ENCODE results near the gene TBL2. TPM values are rescaled to one million over a fixed set of nuclear protein-coding genes. Genes with fewer than 3 reads are reported as not detected.

TBL2 gene
- polyA plus RNA-seq, 2 of the 4 experiments (the other 2 are of a cell fraction) = 34.4 to 46.4 TPM

GRCh38 chr7:73557108-73557396 lies 21.3 kb downstream of the TBL2 start:
- DNase-seq (ENCODE audit: low read depth in 1 of 2, low spot score in 1 of 2) (peak; percentile 92 to 93), FAIRE-seq (no peak), ATAC-seq (peak; percentile 89 to 94)
- Histone ChIP-seq H3K4me2 (peak overlapping the region; percentile 95), H3K4me1 (peaks cover 25% of the 10 kb centered on the region), H3K9me3 (no peaks in the 10 kb centered on the region), H3K27ac (peak overlapping the region; percentile 99), H3K4me3 (peak overlapping the region; percentile 90)
- ChIA-PET POLR2A (interaction anchor here (0.7 to 2.5 kb wide), 7 partner anchors 9 to 150 kb away, joined by 4 to 16 read pairs (median 5); partner anchors contain the start of genes BAZ1B, MLXIPL and TBL2), CTCF (interaction anchor here (1.4 to 1.7 kb wide), 2 partner anchors 169 to 177 kb away, joined by 4 to 5 read pairs; no protein-coding TSS in a partner anchor)
- TF ChIP-seq POLR2A (IDR thresholded peaks at IDR 0.05; ENCODE audit: low read length) = no peak; the same call in 1 of the 2 replicates
- TF ChIP-seq MYC (IDR thresholded peaks at IDR 0.05; ENCODE audit: borderline replicate concordance, low read length) = 0 out of 2 replicates have a peak, but pooled peaks have one; percentile 48
- 0 out of 2 replicates have a peak, but pooled peaks have one; percentile 18 for TF ChIP-seq E2F6 (IDR thresholded peaks at IDR 0.05; ENCODE audit: borderline replicate concordance, low read depth)
- TF ChIP-seq MAZ (IDR thresholded peaks at IDR 0.05; ENCODE audit: borderline replicate concordance, low read depth, low read length) = 0 out of 2 replicates have a peak, but pooled peaks have one; percentile 30
- no CpG with 5 or more reads among the region's 36 CpGs for WGBS (ENCODE audit: missing lambda C conversion rate)

- POLR2A ChIA-PET = interaction anchor here (0.6 to 2.5 kb wide), 8 partner anchors 9 to 151 kb away, joined by 4 to 16 read pairs (median 6); partner anchors contain the start of genes BAZ1B, MLXIPL and TBL2
- TF ChIP-seq ZFP36 (IDR thresholded peaks at IDR 0.05; ENCODE audit: borderline replicate concordance, partially characterized antibody) (no peak), RNF2 (IDR thresholded peaks at IDR 0.05; ENCODE audit: borderline replicate concordance, low read depth) (no peak), POLR2AphosphoS2 (conservative IDR thresholded peaks at IDR 0.05; ENCODE audit: low read length) (no peak), POLR2A (IDR thresholded peaks at IDR 0.05; ENCODE audit: low read length) (no peak), KDM1A (IDR thresholded peaks at IDR 0.05; ENCODE audit: low read depth) (no peak), RFX5 (IDR thresholded peaks at IDR 0.05) (no peak), EHF (CRISPR knock-in tag; IDR thresholded peaks at IDR 0.05) (no peak), PHF8 (IDR thresholded peaks at IDR 0.05; ENCODE audit: borderline replicate concordance, low read depth) (no peak), JUN (IDR thresholded peaks at IDR 0.05) (no peak), MAFK (IDR thresholded peaks at IDR 0.05; ENCODE audit: partially characterized antibody) (no peak), ZNF302 (CRISPR knock-in tag; IDR thresholded peaks at IDR 0.05) (no peak), HEYL (CRISPR knock-in tag; IDR thresholded peaks at IDR 0.05) (no peak), MAZ (IDR thresholded peaks at IDR 0.05; ENCODE audit: borderline replicate concordance, low read depth, low read length) (no peak), NR3C1 (IDR thresholded peaks at IDR 0.05) (no peak), NPAS2 (CRISPR knock-in tag; IDR thresholded peaks at IDR 0.05; ENCODE audit: borderline replicate concordance) (no peak)
- TF ChIP-seq, protein P1, sequence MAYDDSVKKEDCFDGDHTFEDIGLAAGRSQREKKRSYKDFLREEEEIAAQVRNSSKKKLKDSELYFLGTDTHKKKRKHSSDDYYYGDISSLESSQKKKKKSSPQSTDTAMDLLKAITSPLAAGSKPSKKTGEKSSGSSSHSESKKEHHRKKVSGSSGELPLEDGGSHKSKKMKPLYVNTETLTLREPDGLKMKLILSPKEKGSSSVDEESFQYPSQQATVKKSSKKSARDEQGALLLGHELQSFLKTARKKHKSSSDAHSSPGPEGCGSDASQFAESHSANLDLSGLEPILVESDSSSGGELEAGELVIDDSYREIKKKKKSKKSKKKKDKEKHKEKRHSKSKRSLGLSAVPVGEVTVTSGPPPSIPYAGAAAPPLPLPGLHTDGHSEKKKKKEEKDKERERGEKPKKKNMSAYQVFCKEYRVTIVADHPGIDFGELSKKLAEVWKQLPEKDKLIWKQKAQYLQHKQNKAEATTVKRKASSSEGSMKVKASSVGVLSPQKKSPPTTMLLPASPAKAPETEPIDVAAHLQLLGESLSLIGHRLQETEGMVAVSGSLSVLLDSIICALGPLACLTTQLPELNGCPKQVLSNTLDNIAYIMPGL (CRISPR knock-in tag; IDR thresholded peaks at IDR 0.05; ENCODE audit: borderline replicate concordance) = no peak
- CTCF ChIA-PET = interaction anchor here (1.4 to 1.7 kb wide), 2 partner anchors 169 to 178 kb away, joined by 4 to 5 read pairs; no protein-coding TSS in a partner anchor
- H3K9me3 ChIP-seq = no peaks in the 10 kb centered on the region
- peak overlapping the region; percentile 99 for H3K27ac ChIP-seq
- WGBS (ENCODE audit: missing lambda C conversion rate) = 12% methylated on average over 25 of the region's 28 CpGs
- FAIRE-seq (no peak), DNase-seq (ENCODE audit: low read depth in 1 of 2, low spot score in 1 of 2) (no peak), ATAC-seq (no peak; a peak in 1 of 6 replicates)
- H3K4me1 ChIP-seq = peaks cover 25% of the 10 kb centered on the region
- H3K4me2 ChIP-seq = peak overlapping the region; percentile 95
- H3K4me3 ChIP-seq = peak overlapping the region; percentile 90
Observed at GRCh38 chr7:73556208-73557107, 21.9 kb downstream of the TBL2 start.

All from A549 (cell line).